ENCODE data around the gene LRRC41. TPM values are rescaled to one million over a fixed set of nuclear protein-coding genes. Genes with fewer than 3 reads are reported as not detected.
A peak's percentile ranks its signal among the peaks of the same experiment; 100 is the strongest.
"Not testable (repeated sequence)": the region's sequence is repeated elsewhere in the genome, so short reads cannot be mapped to it uniquely, and the experiment has no call there.

Gene LRRC41
- total RNA-seq, 2 donors from 2014 or later, result 74.2 to 88.9 TPM

DNA sequence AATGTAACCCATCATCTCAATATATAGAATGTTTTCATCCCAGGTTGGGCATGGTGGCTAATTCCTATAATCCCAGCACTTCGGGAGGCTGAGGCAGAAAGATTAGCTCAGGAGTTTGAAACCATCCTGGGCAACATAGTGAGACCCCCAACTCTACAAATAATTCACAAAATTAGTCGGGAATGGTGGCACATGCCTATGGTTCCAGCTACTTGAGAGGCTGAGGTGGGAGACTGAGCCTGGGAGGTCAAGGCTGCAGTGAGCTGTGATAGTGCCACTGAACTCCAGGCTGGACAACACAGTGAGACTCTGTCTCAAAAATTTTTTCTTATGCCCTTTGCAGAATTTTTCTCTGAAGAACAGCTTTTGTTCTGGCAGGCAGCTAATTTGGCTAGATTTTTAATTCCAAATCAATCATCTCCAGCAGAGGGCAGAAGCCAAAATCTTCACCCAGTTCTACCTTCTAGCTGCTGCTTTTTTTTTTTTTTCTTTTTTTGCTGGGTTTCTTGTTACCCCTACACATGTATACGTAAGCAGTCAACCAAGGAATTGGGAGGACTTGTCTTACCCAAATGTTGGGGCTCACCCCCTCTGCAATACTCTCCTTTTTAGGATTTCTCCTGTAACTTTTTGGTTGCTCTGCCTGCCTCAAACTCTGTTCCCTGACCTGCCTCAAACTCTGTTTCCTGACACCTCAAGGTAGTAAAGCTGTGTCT, 58.6 kb downstream of the LRRC41 start:
- H3K4me1 Mint-ChIP-seq, result peaks cover 16% of the 10 kb centered on the region
- no peak overlapping the region for H3K9ac ChIP-seq (ENCODE audit: extremely low read depth, low read length, poor library complexity, severe bottlenecking)
- H3K4me3 ChIP-seq (ENCODE audit: low read length), result no peak overlapping the region
- peaks cover 2% of the 10 kb centered on the region for H3K27me3 Mint-ChIP-seq (ENCODE audit: insufficient read depth)
- H3K27me3 ChIP-seq (ENCODE audit: control insufficient read depth, insufficient read depth, low read length, poor library complexity, severe bottlenecking), result no peaks in the 10 kb centered on the region
- peak; percentile 46 for DNase-seq
- 77 to 84% methylated on average over 3 of the region's 3 CpGs for WGBS, 2 experiments (ENCODE audit: insufficient coverage in 1 of 2, insufficient read length in 1 of 2)
- peaks cover 13% of the 10 kb centered on the region for H3K36me3 ChIP-seq (ENCODE audit: control insufficient read depth, insufficient read depth, low read length)
- no peak overlapping the region for H3K27ac ChIP-seq (ENCODE audit: low read depth, low read length)
- no peak overlapping the region for H3K27ac Mint-ChIP-seq
- peaks cover 8% of the 10 kb centered on the region for H3K4me1 ChIP-seq (ENCODE audit: control insufficient read depth, insufficient read depth, low read length)
- H3K4me3 Mint-ChIP-seq, result no peak overlapping the region
- H3K9me3 Mint-ChIP-seq, result peaks cover 6% of the 10 kb centered on the region
- H3K36me3 Mint-ChIP-seq (ENCODE audit: low read depth), result peaks cover 12% of the 10 kb centered on the region
- no peaks in the 10 kb centered on the region for H3K9me3 ChIP-seq (ENCODE audit: control insufficient read depth, low read length)
- TF ChIP-seq CTCF (conservative IDR thresholded peaks at IDR 0.05), result peak; percentile 73

DNA sequence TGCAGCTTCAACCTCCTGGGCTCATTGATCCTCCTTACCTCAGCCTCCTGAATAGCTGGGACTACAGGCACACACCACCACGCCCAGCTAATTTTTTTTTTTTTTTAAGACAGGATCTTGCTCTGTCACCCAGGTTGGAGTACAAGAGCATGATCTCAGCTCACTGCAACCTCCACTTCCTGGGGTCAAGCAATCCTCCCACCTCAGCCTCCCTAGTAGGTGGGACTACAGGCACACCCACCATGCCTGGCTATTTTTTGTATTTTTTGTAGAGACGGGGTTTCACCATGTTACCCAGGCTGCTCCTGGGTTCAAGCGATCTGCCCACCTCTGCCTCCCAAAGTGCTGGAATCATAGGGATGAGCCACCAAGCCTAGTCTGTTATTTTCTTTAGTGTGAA, 59.6 kb downstream of the LRRC41 start:
- WGBS, 2 experiments (ENCODE audit: insufficient coverage in 1 of 2, insufficient read length in 1 of 2), result 94% methylated on average over 2 to 3 of the region's 3 CpGs
- not testable (repeated sequence) for H3K4me3 ChIP-seq (ENCODE audit: low read length); H3K9me3 ChIP-seq (ENCODE audit: control insufficient read depth, low read length); DNase-seq; H3K4me1 ChIP-seq (ENCODE audit: control insufficient read depth, insufficient read depth, low read length); H3K27ac ChIP-seq (ENCODE audit: low read depth, low read length); H3K27me3 ChIP-seq (ENCODE audit: control insufficient read depth, insufficient read depth, low read length, poor library complexity, severe bottlenecking); H3K27ac Mint-ChIP-seq; H3K27me3 Mint-ChIP-seq (ENCODE audit: insufficient read depth); H3K36me3 ChIP-seq (ENCODE audit: control insufficient read depth, insufficient read depth, low read length); H3K36me3 Mint-ChIP-seq (ENCODE audit: low read depth); H3K9ac ChIP-seq (ENCODE audit: extremely low read depth, low read length, poor library complexity, severe bottlenecking); H3K4me3 Mint-ChIP-seq
- Mint-ChIP-seq H3K9me3 (peaks cover 16% of the 10 kb centered on the region), H3K4me1 (peaks cover 12% of the 10 kb centered on the region)

DNA sequence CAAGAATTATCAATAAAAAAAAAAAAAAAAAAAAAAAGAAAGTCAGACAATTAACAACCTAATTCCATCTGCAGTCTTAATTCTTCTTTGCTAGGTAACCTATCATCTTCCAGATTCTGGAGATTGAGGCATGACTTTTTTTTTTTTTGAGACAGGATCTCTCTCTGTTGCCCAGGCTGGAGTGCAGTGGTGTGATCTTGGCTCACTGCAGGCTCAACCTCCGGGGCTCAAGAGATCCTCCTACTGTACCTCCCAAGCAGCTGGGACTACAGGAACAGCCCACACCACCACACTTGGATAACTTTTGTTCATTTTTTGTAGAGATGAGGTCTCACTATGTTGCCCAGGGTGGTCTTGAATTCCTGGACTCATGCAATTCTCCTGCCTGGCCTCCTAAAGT, 60.5 kb downstream of the LRRC41 start:
- Histone ChIP-seq H3K4me3 (ENCODE audit: low read length) (no peak overlapping the region), H3K9ac (ENCODE audit: extremely low read depth, low read length, poor library complexity, severe bottlenecking) (no peak overlapping the region), H3K27me3 (ENCODE audit: control insufficient read depth, insufficient read depth, low read length, poor library complexity, severe bottlenecking) (no peaks in the 10 kb centered on the region), H3K4me1 (ENCODE audit: control insufficient read depth, insufficient read depth, low read length) (no peaks in the 10 kb centered on the region), H3K27ac (ENCODE audit: low read depth, low read length) (no peak overlapping the region), H3K9me3 (ENCODE audit: control insufficient read depth, low read length) (peaks cover 5% of the 10 kb centered on the region), H3K36me3 (ENCODE audit: control insufficient read depth, insufficient read depth, low read length) (no peaks in the 10 kb centered on the region)
- H3K4me3 Mint-ChIP-seq, result no peak overlapping the region
- 81 to 100% methylated on average over 1 of the region's 1 CpG for WGBS, 2 experiments (ENCODE audit: insufficient coverage in 1 of 2, insufficient read length in 1 of 2)
- peaks cover 6% of the 10 kb centered on the region for H3K4me1 Mint-ChIP-seq
- peaks cover 4% of the 10 kb centered on the region for H3K36me3 Mint-ChIP-seq (ENCODE audit: low read depth)
- DNase-seq, result no peak
- TF ChIP-seq CTCF (conservative IDR thresholded peaks at IDR 0.05), result no peak
- H3K9me3 Mint-ChIP-seq, result peaks cover 24% of the 10 kb centered on the region
- H3K27ac Mint-ChIP-seq, result no peak overlapping the region
- peaks cover 2% of the 10 kb centered on the region for H3K27me3 Mint-ChIP-seq (ENCODE audit: insufficient read depth)

DNA sequence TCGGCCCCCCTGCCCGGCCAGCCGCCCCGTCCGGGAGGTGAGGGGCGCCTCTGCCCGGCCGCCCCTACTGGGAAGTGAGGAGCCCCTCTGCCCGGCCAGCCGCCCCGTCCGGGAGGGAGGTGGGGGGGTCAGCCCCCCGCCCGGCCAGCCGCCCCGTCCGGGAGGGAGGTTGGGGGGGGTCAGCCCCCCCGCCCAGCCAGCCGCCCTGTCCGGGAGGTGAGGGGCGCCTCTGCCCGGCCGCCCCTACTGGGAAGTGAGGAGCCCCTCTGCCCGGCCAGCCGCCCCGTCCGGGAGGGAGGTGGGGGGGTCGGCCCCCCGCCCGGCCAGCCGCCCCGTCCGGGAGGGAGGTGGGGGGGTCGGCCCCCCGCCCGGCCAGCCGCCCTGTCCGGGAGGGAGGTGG, 61.7 kb downstream of the LRRC41 start:
- peaks cover 33% of the 10 kb centered on the region for H3K9me3 Mint-ChIP-seq
- not testable (repeated sequence) for H3K4me1 ChIP-seq (ENCODE audit: control insufficient read depth, insufficient read depth, low read length); H3K27me3 Mint-ChIP-seq (ENCODE audit: insufficient read depth); H3K9ac ChIP-seq (ENCODE audit: extremely low read depth, low read length, poor library complexity, severe bottlenecking); H3K4me3 ChIP-seq (ENCODE audit: low read length); H3K27ac Mint-ChIP-seq; H3K36me3 ChIP-seq (ENCODE audit: control insufficient read depth, insufficient read depth, low read length); H3K27me3 ChIP-seq (ENCODE audit: control insufficient read depth, insufficient read depth, low read length, poor library complexity, severe bottlenecking); H3K27ac ChIP-seq (ENCODE audit: low read depth, low read length); H3K4me3 Mint-ChIP-seq; H3K4me1 Mint-ChIP-seq; DNase-seq; H3K36me3 Mint-ChIP-seq (ENCODE audit: low read depth)
- peaks cover 14% of the 10 kb centered on the region for H3K9me3 ChIP-seq (ENCODE audit: control insufficient read depth, low read length)
- 84% methylated on average over 9 of the region's 38 CpGs; no CpG with 5 or more reads in 1 of the 2 experiments for WGBS, 2 experiments (ENCODE audit: insufficient coverage in 1 of 2, insufficient read length in 1 of 2)

GRCh38 chr1:46238865-46239264, 64.6 kb downstream of the LRRC41 start:
- not testable (repeated sequence) for H3K4me1 Mint-ChIP-seq; H3K9ac ChIP-seq (ENCODE audit: extremely low read depth, low read length, poor library complexity, severe bottlenecking); H3K27me3 ChIP-seq (ENCODE audit: control insufficient read depth, insufficient read depth, low read length, poor library complexity, severe bottlenecking); H3K4me3 Mint-ChIP-seq; H3K27ac Mint-ChIP-seq; H3K36me3 Mint-ChIP-seq (ENCODE audit: low read depth); H3K27ac ChIP-seq (ENCODE audit: low read depth, low read length); H3K4me3 ChIP-seq (ENCODE audit: low read length); H3K27me3 Mint-ChIP-seq (ENCODE audit: insufficient read depth); H3K36me3 ChIP-seq (ENCODE audit: control insufficient read depth, insufficient read depth, low read length); DNase-seq; H3K4me1 ChIP-seq (ENCODE audit: control insufficient read depth, insufficient read depth, low read length)
- 44% methylated on average over 1 of the region's 1 CpG; no CpG with 5 or more reads in 1 of the 2 experiments for WGBS, 2 experiments (ENCODE audit: insufficient coverage in 1 of 2, insufficient read length in 1 of 2)
- H3K9me3 Mint-ChIP-seq, result peaks cover 39% of the 10 kb centered on the region
- peaks cover 18% of the 10 kb centered on the region for H3K9me3 ChIP-seq (ENCODE audit: control insufficient read depth, low read length)

Data from endodermal cell (in vitro differentiated cells).